GM10266 (cell line): Measurements from ENCODE around the gene PIRT.
"Not testable (repeated sequence)": the region's sequence is repeated elsewhere in the genome, so short reads cannot be mapped to it uniquely, and the experiment has no call there.

Source experiments
- DNase-seq: peaks from one replicate; pipeline ENCODE4 v3.0.0; 2012; ENCODE audit errors: extremely low spot score
- TF ChIP-seq, protein P1 (sequence below): IDR thresholded peaks from 2 replicates; pipeline ENCODE4 v1.5.1; 2012; ENCODE audit warnings: mild to moderate bottlenecking, low read depth; ENCODE audit not compliant: control insufficient read depth, insufficient read depth; ENCODE audit errors: missing control alignments

The PIRT gene

GRCh38 chr17:10837921-10838320 lies at the start of gene PIRT:
TSS of gene PIRT (minus strand) at chr17:10838087. CDS start at chr17:10825645, 12,442 bp downstream.
- TF ChIP-seq, protein P1, sequence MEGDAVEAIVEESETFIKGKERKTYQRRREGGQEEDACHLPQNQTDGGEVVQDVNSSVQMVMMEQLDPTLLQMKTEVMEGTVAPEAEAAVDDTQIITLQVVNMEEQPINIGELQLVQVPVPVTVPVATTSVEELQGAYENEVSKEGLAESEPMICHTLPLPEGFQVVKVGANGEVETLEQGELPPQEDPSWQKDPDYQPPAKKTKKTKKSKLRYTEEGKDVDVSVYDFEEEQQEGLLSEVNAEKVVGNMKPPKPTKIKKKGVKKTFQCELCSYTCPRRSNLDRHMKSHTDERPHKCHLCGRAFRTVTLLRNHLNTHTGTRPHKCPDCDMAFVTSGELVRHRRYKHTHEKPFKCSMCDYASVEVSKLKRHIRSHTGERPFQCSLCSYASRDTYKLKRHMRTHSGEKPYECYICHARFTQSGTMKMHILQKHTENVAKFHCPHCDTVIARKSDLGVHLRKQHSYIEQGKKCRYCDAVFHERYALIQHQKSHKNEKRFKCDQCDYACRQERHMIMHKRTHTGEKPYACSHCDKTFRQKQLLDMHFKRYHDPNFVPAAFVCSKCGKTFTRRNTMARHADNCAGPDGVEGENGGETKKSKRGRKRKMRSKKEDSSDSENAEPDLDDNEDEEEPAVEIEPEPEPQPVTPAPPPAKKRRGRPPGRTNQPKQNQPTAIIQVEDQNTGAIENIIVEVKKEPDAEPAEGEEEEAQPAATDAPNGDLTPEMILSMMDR = no peak

DNA sequence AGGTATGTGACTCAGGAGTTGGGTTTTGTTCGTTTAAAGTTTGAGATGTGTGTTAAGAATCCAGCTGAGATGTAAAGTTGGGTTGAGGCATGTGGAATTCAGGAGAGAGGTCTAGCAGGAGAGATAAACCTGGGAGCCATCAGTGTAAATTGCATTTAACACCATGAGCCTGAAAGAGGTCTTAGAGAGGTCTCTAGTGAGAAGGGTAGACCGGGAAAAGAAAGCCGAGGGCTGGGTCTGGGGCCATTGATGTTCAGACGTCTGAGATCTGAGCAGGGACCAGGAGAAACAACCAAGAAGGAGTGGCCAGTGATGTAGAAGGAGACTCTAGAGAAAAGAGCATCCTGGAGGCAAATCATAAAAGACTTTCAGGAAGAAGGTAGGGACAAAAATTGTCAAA lies 44.1 kb upstream of the PIRT start:
- TF ChIP-seq, protein P1 = no peak
- no peak for DNase-seq

More at GRCh38 chr17:10837921-10838320, at the start of gene PIRT:
- no peak for DNase-seq

- no peak for DNase-seq
These were observed 41.4 kb upstream of the PIRT start for GRCh38 chr17:10879190-10879836.

GRCh38 chr17:10875984-10876555 lies 38.2 kb upstream of the PIRT start:
- DNase-seq = peak; percentile 32
- TF ChIP-seq, protein P1 = peak; percentile 72

More at GRCh38 chr17:10879190-10879836, 41.4 kb upstream of the PIRT start:
- TF ChIP-seq, protein P1 = no peak

- no peak for DNase-seq
- TF ChIP-seq, protein P1 = no peak
These were observed 37.6 kb upstream of the PIRT start for GRCh38 chr17:10875430-10875851.

- TF ChIP-seq, protein P1 = no peak
- no peak for DNase-seq
These were observed 34.0 kb upstream of the PIRT start for GRCh38 chr17:10871914-10872313.

DNA sequence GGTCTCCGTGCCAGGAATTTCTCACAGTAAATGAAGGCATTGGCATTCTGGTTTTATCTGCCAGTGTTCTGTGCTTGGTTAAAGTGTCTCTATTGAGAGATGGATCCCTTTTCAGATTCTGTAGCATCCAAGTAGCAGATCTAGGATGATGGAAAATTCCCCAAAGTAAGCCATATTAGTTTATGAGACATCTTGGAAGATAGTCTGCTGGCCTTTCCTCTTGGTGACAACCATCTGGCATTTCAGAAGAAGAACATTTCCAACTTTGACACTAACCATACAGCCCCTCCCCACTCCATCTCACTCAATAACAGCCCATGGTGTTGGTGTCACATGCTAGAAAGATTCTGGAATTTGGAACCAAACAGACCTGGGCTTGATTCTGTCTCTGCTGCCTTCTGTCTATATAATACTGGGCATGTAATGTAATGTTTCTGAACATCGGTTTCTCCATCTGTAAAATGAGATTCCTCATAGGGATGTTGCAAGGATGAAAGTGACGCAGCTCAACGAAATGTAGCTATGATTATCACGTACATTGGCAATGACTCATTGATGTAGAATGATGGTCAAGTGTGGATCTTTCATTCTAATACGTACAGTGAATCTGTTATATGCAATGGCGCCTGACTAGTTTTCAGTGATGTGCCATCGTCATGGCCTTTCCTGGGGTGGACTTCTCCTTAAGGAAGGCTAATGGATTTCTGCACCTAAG lies 32.6 kb upstream of the PIRT start:
- TF ChIP-seq, protein P1 = no peak
- DNase-seq = no peak

- not testable (repeated sequence) for DNase-seq
These were observed 30.9 kb upstream of the PIRT start for GRCh38 chr17:10868744-10869143.
